GM12875 (cell line): Measurements from ENCODE around the gene RABL6.
"Not testable (repeated sequence)": the region's sequence is repeated elsewhere in the genome, so short reads cannot be mapped to it uniquely, and the experiment has no call there.

Experiments
- H3K4me3 ChIP-seq: one replicate; pipeline ENCODE4 v1.5.1; 2011; ENCODE audit warnings: low read depth, low read length, control low read depth
- CTCF ChIP-seq: IDR thresholded peaks from 2 replicates; pipeline ENCODE4 v1.5.1; 2011; ENCODE audit warnings: low read depth, mild to moderate bottlenecking, control low read depth, inconsistent platforms, low read length, moderate library complexity, borderline replicate concordance; ENCODE audit not compliant: insufficient read depth

Gene RABL6

GRCh38 chr9:136876476-136876875 is 68.7 kb downstream of the RABL6 start:
- no peak for TF ChIP-seq CTCF
- H3K4me3 ChIP-seq, result no peak overlapping the region

GRCh38 chr9:136880651-136881050 is 72.9 kb downstream of the RABL6 start:
- H3K4me3 ChIP-seq, result no peak overlapping the region
- 0 out of 2 replicates have a peak, but pooled peaks have one; percentile 12 for TF ChIP-seq CTCF

GRCh38 chr9:136881691-136882108 is 74.0 kb downstream of the RABL6 start:
- no peak for TF ChIP-seq CTCF
- peak overlapping the region; percentile 35 for H3K4me3 ChIP-seq

GRCh38 chr9:136882109-136882946 is 74.6 kb downstream of the RABL6 start:
- peak overlapping the region; percentile 35 for H3K4me3 ChIP-seq
- TF ChIP-seq CTCF, result no peak

- H3K4me3 ChIP-seq, result not testable (repeated sequence)
Measured at GRCh38 chr9:136882947-136883283, 75.2 kb downstream of the RABL6 start.

GRCh38 chr9:136883670-136884069 is 75.9 kb downstream of the RABL6 start:
- not testable (repeated sequence) for H3K4me3 ChIP-seq

GRCh38 chr9:136885950-136886578 is 78.3 kb downstream of the RABL6 start, which contains the start of gene TRAF2:
TSS of gene TRAF2 (plus strand) at chr9:136886516. CDS start at chr9:136898741, 12,225 bp downstream.
- H3K4me3 ChIP-seq, result peak within 1 kb of the TSS; percentile 95
- no peak for TF ChIP-seq CTCF
